GM20431 (cell line): ENCODE results near the gene ZNF385C.
"Not testable (repeated sequence)": the region's sequence is repeated elsewhere in the genome, so short reads cannot be mapped to it uniquely, and the experiment has no call there.

Source experiments
- in situ Hi-C: fragments of 300-500 bp; cut with MseI, MboI; formaldehyde crosslinking; loops from one replicate; pipeline ENCODE4 v1.15.0; 2020; ENCODE audit warnings: low sequenced_read_pairs; ENCODE audit not compliant: unreplicated experiment

Gene ZNF385C, protein sequence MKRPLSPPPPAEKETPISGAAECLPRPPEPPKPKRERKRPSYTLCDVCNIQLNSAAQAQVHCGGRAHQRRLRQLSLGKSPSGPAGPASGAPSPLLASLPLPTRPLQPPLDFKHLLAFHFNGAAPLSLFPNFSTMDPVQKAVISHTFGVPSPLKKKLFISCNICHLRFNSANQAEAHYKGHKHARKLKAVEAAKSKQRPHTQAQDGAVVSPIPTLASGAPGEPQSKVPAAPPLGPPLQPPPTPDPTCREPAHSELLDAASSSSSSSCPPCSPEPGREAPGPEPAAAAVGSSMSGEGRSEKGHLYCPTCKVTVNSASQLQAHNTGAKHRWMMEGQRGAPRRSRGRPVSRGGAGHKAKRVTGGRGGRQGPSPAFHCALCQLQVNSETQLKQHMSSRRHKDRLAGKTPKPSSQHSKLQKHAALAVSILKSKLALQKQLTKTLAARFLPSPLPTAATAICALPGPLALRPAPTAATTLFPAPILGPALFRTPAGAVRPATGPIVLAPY

DNA sequence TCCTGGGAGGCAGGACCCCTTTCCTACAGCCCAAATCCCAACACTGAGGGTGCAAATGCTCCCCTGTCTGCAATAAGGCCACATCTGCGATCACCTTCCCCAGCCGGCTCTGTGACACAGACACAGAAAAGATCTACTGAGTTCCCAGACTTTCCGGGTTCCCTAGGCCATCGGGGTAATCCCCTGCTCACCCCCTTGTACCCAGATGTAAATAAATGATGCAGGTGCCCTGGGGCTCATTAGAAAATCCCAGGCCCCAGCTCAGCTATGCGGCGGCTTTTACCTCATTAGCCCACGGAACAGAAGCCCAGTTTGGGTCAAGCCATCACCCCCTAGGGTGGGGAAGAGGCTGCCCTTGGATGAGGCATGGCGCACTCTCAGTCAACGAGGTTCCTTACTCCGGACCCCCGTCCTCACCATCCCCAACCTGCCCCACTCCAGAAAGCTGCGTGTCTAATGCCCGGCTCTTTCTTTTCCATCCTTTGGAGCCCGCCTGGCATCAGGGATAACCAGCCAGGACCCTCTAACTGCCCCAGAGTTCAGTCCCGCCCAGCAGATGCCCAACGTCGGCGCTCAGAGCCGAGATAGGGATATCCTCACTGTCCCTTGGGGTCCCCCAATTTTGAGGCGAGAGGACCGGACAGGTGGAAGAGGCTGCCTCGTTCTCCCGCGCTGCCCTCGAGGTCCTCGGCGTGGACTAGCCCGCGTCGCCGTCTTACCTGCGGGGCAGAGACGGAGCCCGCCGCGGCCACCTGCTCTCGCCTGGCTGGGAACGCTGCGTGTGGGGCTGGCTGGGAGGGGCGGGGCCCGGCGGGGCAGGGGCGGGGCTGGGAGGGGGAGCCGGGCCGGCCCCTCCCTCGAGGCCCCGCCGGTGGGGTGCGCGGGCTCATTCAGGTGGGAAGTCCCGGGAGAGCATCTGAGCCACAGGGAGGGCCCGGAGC, at the start of gene ZNF385C:
ZNF385C (minus strand) TSS at position 783 of the 941 bp plus-strand sequence. CDS start 35,417 bp downstream, outside the sequence.
- in situ Hi-C loops = no loop called here

DNA sequence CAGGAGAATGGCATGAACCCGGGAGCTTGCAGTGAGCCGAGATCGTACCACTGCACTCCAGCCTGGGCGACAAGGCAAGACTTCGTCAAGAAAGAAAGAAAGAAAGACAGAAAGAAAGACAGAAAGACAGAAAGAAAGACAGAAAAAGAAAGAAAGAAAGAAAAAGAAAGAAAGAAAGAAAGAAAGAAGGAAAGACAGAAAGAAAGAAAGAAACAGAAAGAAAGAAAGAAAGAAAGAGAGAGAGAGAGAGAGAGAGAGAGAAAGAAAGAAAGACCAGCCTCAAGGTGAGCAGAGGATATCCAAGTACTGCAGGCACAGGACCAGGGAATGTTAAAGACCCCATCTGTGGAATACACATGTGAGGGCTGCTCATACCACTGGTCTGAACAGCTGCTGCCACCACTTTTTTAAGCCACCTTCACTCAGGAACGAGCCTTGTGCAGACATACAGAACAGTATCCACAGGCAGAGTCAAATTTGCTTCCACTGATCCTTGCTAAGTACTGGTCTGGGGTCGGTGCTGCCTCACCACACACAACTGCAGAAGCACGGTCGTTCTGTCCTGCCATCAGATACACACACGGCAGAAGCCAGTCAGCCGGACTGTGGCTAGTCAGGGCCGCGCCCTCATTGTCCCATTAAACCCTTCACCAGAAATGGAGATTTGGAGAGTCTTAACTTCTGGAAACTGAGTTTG, 48.8 kb upstream of the ZNF385C start:
- in situ Hi-C loops = no loop called here

DNA sequence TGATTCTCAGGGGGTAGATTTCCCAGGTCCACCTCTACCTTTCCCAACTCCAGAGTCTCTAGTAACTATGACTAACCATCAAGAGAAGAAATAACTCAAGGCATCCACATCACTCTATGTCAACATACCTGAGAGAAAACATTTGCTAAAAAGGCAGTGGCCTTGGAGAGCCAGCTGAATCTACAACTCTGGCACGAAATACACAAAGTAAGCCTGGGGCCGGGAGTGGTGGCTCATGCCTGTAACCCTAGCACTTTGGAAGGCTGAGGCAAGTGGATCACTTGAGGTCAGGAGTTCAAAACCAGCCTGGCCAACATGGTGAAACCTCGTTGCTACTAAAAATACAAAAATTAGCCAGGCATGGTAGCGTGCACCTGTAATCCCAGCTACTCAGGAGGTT, 44.9 kb upstream of the ZNF385C start:
- in situ Hi-C loops = not testable (repeated sequence)

DNA sequence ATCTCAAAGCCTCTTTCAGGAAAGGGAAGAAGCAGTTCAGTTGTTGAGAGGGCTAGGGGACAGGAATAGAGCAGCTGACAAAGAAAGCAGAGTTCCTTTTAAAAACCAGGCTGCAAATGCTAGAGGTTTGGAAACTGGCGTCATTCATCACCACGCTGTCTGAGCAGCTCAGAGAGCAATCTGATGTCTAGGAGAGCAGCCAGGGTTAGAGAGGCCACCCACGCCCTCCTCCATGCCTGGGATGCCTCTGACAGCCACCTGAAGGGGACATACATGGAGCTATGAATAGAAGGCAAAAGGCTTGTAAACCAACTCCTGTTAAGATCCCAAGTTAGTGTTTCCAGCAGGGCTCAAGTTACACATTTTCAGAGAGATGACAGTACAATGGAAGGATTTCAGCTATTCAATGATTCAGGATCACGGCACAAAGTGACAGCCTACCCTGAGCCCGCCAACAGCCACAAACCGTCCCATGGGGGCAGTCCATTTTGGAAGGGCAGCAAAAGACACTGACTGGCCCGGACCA, 44.2 kb upstream of the ZNF385C start:
- in situ Hi-C loops = no loop called here

DNA sequence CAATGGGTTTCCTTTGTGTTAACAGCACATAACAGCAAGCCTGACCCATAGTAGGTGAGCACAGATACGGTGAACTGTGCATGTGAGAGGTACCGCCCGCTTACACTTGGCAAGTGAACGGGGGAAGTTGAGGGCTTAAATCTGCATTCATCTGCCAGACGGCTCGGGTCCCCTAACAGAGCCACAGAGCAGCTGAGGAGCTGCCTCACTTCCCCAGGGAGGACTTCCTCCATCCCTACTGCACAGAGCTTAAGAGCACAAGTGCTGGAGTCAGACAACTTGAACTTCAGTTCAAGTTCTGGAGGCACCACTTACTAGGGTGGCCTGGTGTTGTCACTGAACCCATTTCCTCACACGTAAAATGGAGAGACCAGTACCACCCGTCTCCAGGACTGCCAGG, 43.1 kb upstream of the ZNF385C start:
- in situ Hi-C loops = no loop called here

DNA sequence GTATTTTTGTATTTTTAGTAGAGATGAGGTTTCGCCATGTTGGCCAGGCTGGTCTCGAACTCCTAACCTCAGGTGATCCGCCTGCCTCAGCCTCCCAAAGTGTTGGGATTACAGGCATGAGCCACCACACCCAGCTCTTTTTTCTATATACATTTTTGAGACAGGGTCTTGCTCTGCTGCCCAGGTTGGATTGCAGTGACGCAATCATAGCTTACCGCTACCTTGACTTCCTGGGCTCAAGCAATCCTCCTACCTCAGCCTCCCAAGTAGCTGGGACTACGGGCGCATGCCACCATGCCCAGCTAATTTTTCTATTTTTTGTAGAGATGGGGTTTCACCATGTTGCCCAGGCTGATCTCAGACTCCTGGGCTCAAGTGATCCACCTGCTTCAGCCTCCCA, 42.4 kb upstream of the ZNF385C start:
- in situ Hi-C loops = not testable (repeated sequence)

DNA sequence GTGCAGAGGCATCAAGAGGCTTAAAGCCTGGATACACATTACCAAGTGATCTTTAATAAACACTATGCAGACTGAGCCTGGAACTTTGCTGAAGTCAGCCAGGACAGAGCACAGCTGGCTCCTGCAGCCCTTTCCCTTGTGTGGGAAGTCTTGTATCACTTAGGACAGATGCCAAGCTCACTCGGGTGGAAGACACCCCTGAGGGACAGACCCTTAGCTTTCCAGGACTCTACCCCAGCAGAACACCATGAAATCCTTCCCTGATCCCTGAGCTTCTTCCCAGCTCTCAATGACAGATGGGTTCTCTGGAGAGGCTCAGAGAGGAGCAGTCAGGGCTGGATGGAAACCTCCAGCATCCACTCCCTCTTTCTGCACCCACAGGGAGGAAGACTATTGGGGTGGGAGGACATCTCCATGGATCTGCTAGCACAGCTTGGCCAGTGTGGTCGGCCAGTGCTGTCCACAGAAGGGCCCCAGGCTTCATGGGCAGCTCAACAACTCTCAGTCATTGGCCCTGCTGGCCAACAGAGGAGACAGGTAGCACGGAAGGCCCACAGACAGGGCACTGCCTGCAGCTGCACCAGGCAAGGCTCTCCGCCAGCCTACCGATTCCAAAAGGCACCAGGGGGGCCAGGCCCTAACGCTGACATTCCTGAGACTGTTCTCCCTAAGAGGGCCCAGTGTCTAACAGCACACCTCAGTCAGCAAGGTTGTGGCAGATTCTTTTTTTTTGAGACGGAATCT, 40.6 kb upstream of the ZNF385C start:
- in situ Hi-C loops = no loop called here

DNA sequence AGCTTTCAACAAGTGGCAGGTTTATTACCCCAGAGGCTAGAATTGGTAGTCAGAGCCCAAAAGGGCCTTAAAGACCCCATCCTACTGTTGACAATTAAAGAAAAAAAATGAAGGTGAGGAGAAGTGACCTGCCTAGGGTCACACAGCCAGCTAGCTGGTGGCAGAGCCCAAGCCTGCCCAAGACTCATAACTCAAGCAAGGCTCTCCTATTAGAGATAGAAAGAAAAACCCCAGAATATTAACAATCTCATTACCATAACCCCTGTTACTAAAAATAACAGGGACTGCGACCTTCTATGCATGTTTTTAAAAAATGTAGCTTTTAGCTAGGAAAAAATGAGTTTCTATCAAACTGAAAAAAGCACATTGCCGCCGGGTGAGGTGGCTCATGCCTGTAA, 38.4 kb upstream of the ZNF385C start:
- in situ Hi-C loops = no loop called here

DNA sequence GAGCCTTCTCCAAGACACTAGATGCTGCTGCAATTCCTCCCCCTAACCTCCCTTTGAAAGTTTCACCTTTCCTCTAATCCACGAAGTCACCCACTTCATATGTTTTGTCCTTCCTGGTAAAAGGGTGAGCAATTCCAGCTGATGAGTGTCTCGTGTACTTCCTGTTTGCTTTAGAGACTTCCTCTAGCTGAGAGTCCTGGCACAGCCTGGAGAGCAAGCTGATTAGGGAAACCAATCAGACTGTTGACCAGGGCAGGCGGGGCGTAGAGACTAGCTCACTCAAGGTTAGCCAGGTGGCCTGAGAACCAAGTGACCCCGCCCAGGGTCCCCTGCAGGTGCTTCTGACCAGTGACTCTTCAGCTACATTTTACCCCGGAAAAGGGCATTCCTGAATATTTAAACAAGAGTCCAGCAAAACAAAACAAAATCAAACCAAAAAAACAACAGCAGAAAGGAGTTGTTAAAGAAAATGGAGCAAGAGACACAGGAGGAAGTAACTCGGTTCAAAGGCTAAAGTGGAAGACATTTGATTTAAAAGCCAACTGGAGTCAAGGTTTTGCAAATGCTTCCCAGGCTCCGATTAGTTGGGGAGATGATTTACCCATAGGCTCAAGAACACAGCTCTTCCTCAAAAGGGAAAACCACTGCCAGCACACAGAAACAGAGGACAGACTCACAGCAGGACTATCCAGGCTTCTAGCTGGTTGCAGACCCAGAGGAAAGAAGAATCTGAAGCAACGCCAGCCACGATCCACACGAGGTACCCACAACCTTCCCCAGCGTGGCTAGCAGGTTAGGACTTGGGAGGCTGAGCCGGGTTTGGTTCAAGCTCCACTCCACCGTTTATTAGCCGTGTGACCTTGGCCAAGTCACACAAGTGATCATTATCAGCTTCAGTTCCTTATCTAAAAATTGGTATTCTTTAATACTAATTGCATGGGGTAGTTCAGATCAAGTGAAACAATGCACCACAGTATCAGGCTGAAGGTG, 37.7 kb upstream of the ZNF385C start:
- in situ Hi-C loops = no loop called here

DNA sequence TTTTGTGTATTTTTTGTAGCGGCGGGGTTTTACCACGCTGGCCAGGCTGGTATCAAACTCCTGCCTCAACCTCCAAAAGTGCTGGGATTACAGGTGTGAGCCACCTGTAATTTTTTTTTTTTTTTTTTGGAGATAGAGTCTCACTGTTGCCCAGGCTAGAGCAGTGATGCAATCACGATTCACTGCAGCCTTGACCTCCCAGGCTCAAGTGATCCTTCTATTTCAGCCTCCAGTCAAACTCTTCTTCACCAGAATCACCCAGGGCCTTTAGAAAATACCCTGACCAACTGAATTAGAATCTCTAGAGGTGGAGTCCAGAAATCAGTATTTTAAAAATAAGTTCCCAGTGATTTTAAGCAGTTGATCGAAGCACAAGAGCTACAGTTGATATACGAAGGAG, 36.9 kb upstream of the ZNF385C start:
- in situ Hi-C loops = no loop called here

DNA sequence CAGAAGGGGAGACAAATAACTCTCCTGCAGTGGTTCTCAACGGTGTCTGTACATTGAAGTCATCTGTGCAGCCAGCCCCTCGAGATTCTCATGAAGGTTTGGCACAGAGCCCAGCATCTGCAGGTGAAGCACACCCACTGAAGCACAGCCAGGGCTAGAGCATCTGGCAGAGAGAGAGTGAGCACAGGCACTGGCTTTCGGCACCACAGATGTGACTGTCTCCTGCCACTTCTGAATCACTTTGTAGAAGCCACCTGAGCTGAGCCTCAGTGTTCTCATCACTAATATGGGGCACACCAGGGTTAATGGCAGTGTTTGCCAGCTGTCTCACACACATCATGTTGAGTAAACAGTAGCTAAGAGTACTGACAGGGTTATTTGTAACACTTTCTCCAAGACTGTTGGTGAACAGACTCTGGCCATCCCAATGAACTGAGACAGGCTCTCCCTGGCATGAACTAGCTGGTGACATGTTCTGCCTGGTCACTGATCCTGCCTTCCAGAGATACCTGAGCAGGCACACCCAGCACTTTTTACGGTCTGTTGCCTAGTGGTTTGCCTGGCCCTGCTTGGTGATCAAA, 35.3 kb upstream of the ZNF385C start:
- in situ Hi-C loops = no loop called here

DNA sequence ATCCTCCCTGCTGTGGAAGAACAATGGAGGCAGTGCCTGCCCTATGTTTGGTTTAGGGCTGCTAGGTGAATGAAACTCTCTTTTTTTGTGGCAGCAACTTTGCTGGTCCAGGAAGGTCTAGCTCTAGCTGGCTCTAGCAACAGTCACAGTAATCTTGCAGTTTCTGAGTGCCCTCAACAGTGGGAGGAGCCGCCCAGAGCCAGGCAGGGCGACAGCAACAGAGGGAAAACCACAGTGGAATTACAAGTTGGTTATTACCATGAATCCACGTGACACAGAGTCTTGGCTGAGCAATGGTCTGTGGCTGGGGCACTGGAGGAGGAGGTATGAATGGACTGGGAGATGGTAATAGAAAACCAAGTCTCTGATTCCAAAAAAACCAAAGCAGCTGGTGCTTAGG, 34.7 kb upstream of the ZNF385C start:
- in situ Hi-C loops = no loop called here

DNA sequence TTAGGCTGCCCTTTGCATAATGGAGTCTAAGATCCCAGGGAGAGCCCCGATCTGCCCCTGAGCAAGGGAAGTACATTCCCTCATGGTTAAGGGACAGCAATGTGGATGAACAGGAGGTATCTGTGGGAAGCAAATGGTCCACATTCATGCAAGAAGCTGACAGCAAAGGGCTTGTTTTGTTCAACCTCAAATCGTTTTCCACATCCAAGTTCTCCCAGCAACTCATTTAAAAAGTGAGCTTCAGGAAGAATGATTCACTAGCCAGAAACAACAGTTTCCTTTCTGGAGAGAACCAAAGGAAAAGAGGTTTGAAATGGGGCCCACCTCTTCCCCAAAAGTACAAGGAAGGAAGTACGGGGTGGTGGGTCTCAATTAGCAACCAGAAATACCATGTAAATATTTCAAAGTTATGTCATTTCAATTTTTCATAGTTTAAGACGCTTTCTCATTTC, 33.7 kb upstream of the ZNF385C start:
- in situ Hi-C loops = no loop called here

DNA sequence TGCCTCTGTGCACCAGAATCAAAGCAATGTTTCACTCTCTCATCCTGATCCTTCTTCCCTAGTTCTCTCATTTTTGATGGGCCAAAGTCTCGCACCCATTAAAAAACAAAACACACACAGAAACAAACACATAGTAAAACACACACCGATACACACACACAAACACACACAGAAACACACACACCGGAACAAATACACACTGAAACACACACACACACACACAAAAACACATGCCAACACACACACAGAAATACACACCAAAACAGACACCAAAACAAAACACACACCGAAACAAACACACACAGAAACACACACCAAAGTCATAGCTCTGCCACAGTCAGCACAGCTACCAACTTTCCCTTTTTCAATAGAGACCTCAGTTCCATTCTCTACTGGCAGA, 33.0 kb upstream of the ZNF385C start:
- in situ Hi-C loops = no loop called here

DNA sequence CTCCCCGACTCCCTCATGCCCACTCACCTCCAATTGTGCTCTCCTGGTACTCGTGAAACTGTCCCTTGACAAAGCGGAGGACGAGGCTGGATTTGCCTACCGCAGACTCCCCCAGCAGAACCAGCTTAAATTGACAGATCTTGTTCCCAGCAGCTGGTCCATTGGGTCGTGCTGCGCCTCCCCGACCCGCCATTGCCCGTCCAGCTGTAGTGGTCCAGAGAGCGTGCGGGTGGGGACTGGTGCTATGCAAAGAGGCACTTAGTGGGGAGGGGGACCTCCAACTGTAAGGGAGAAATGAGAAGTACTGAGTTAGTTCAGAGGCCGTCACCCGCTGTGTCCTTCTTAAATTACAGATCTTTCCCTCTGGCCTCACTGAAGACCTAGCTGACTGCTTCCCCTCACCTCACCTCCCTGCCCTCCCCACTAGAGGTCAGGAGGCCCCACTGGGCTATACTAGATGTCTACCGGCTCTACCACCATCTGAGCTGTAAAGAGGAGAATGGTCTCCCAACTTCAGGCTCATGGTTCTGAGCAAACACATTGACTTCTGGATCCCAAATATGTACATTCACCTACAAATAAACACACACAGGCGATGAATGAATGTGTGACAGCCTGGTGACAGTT, 32.1 kb upstream of the ZNF385C start:
- in situ Hi-C loops = no loop called here

DNA sequence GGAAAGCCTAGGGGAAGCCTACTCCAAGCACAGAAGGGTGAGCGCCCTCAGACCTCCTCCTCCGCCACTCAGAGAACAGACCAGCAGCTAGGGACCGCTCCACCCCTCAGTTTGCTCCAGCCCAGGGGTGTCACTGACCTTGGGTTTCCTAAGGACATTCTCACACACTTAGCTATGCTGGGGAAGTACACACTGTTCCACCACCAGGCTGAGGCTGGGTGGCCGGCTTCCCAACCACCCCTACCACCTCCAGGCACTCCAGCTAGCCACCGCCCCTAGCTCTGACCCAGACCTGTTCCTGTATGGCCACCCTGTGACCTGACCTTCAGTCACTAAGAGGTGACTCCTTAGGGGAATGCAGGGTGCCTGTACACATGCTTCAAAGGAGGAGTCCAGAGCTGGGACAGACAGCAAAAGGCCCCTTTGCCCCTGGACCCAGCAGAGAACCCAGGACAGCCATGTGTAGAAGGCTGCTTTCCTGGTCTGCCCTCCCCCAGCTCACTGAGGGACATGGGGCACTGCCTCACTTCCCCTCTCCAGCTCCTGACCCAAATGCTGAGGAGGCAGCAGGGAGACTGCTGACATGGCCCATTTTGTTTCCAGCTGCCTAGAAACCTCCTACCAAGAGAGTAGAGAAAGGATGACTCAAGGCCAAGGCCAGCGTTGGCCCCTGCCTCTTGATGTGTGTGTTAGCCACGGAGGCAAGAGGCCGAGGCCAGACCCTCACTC, 31.0 kb upstream of the ZNF385C start:
- in situ Hi-C loops = no loop called here

DNA sequence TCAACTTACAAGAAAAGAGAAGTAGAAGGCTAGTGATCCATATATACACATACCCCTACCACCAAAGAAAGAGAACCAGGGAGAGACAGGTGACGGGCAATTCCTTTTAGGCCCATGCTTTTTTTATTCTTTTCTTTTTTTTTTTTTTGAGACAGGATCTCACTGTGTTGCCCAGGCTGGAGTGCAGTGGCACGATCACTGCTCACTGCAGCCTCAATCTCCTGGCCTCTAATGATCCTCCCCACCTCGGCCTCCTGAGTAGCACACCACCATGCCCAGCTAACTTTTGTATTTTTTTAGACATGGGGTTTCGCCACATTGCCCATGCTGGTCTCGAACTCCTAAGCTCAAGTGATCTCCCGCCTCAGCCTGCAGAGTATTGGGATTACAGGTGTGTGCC, 29.1 kb upstream of the ZNF385C start:
- in situ Hi-C loops = no loop called here
